ENCODE measurements around the gene SLFN5.

DNA sequence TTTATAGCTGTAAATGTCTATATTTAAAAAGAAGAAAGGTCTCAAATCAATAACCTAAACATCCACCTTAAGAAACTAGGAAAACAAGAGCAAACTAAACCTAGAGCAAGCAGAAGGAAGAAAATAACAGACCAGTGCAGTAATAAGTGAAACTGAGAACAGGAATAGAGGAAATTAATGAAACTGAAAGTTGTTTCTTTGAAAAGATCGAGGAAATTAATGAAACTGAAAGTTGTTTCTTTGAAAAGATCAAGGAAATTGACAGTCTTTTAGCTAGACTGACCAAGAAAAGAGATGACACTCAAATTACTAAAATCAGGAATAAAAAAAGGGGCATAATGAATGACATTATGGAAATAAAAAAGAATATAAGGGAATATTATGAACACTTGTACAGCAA, 46.4 kb downstream of the SLFN5 start:
- TF ChIP-seq, protein P1, sequence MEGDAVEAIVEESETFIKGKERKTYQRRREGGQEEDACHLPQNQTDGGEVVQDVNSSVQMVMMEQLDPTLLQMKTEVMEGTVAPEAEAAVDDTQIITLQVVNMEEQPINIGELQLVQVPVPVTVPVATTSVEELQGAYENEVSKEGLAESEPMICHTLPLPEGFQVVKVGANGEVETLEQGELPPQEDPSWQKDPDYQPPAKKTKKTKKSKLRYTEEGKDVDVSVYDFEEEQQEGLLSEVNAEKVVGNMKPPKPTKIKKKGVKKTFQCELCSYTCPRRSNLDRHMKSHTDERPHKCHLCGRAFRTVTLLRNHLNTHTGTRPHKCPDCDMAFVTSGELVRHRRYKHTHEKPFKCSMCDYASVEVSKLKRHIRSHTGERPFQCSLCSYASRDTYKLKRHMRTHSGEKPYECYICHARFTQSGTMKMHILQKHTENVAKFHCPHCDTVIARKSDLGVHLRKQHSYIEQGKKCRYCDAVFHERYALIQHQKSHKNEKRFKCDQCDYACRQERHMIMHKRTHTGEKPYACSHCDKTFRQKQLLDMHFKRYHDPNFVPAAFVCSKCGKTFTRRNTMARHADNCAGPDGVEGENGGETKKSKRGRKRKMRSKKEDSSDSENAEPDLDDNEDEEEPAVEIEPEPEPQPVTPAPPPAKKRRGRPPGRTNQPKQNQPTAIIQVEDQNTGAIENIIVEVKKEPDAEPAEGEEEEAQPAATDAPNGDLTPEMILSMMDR (IDR thresholded peaks at IDR 0.05): no peak
- TF ChIP-seq POLR2A (IDR thresholded peaks at IDR 0.05): no peak
